ENCODE results near the gene ADH5.
A peak's percentile ranks its signal among the peaks of the same experiment; 100 is the strongest.
"Not testable (repeated sequence)": the region's sequence is repeated elsewhere in the genome, so short reads cannot be mapped to it uniquely, and the experiment has no call there.

ADH5 gene

DNA sequence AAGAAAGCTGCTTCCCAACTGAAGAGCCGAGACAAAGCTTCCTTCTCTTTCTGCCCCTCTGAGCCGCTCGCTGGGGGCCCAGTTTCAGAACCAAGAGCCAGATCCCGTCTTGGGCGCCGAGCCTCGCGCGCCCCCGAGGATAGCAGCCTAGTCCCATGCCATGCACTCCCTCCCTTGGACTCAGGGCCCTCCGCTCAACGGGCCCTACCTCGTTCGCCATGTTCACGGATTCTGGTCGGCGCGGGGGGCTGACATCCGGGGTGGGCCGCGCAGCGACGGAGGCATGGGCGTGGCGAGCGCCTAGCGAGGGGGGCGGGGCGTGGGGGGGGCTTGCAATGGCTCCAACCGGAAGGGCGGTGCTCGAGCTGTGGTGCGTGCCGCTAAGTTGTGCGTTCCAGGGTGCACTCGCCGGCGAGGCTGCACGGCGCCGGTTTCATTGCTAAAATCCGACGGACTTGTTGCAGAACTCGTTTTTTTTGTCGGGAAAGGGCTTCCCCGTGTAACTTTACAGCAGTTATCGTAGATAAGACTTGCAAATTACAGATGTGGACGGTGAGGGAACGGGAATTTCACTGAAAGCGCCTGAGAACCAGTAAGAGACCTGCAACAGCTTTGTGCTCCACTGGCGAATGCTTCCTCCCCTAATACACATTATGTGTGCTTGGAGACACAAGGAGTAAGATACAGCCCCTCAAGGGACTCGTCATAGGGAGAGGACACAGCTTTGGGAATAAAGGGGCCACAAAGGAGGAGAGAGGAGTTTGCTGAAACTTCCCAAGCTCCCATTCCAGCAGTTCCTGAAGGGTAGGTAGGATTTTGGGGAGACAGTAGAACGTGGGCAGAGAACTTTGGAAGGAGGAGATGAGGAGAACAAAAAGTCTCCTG, at the start of gene ADH5:
Gene ADH5, minus strand, starts transcription at position 308 of the 885 bp plus-strand sequence. Its CDS starts 88 bp downstream, at position 220.
- peak; percentile 87 for DNase-seq

DNA sequence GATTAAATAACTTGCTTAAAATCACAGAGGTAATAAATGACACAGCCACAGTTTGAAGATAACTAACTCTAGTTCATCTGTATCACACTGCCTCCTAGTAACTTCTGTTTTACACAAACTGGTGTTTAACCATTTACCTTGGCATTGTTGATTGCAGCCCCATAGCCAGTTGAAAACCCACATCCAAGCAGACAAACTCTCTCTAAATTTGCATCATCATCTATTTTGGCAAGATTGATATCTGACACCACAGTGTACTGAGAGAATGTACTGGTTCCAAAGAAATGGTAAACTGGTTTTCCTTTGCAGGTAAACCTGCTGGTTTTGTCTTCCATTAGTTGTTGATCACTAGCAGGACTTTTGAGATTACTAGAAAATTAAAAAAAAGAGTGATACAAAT, 47.7 kb upstream of the ADH5 start:
- no peak for DNase-seq

DNA sequence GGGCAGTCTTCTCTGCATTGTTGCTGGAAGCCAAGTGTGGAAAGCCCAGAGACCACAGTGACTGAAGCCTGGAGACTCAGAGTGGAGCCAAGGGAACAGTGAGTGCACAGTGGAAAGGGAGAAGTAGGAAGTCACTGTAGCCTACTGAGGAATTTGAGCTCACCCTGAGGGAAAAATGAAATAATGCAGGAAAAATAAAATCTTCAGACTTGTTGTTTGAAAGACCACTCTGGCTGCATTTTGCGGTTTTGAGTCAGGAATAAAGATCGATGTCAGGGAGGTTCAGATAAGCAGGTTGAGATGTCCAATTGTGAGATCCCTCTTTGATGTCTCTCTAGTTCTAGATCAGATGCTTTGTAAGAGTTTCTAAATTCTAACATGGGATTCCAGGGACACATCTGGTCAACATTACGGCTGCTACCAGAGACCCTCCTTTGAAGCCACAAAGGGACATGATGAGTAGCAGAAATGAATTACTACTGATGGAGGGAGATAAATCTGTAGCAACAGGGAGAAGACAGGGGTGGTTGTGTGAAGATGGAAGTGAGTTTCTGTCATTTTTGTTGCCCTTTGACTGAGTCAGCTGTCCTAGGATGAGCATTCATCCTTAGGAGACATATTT, 47.1 kb upstream of the ADH5 start:
- no peak for DNase-seq

DNA sequence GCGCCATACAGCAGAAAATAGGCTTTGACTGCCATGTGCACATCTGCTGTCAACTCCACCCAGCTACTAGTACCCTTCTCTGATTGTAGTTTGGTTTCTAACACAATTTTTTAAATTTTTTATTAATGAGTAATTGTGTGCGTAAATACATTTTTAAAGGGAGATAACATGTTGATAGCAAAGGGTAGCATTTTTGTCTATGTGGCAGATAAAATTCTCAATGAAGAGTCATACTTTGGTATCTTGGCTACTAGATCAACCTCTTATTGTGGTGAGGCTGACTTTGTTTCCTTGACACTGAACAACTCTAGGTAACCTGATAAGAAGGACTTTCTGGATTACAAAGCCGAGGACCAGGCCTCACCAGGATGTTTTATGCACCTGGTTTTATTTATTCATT, 46.0 kb upstream of the ADH5 start:
- DNase-seq, result no peak

- DNase-seq, result no peak
These were observed 42.8 kb upstream of the ADH5 start for GRCh38 chr4:99131378-99131777.

DNA sequence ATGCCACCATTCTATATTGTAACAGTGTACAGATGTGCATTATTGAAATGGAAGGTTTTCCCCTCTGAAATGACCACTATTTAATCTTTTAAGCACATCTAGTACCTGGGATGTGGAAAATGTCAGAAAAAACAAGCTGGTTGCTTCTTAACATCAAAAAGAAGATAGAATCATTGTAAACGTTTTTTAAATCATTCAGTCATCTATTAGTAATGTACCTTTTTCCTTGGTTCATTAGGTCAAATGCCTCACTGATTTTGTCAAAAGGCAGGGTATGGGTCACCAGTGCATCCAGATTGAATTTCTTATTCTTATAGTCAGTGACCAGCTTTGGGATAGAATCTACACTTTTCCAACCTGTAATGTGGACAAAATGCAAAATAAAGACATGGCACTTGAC, 37.8 kb upstream of the ADH5 start:
- DNase-seq, result no peak

DNA sequence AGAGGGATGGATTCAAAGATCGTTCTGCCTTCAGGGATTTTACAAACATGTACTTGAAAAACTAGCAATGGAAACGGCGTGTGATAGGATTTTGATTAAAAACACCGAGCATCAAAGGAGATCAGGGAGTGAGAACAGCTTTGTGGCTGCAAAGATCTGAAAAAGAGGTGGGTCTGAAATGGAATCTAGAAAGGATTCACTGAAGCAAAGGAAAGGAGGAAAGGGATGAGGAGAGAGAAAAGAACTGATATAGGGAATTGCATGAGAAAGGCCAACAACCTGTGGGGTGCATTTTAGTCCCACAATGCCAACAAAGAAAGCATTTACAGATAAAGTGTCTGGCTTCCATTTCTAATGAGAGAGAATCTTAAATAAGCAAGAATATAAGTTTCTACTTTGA, 32.4 kb upstream of the ADH5 start:
- no peak for DNase-seq

DNA sequence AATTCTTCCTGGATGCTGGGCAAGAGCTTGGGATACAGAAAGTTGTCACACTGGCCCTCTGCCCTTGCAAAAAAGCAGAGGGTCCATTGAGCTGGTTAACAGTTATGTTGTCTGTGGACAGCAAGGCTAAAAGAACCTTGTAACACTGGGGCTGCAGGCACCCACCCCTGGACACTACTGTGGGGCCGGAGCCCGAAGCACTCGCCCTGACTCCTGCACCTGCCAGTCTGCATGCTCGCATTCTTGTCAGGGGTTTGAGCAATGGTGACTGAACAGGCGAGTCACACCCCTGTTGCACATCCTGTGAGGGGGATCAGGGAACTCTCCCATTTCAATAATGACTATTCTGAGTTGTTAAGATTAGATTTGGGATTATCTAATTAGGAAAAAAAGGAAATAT, 31.9 kb upstream of the ADH5 start:
- no peak for DNase-seq

GRCh38 chr4:99117876-99118693, 29.5 kb upstream of the ADH5 start:
- peak; percentile 5 for DNase-seq

DNA sequence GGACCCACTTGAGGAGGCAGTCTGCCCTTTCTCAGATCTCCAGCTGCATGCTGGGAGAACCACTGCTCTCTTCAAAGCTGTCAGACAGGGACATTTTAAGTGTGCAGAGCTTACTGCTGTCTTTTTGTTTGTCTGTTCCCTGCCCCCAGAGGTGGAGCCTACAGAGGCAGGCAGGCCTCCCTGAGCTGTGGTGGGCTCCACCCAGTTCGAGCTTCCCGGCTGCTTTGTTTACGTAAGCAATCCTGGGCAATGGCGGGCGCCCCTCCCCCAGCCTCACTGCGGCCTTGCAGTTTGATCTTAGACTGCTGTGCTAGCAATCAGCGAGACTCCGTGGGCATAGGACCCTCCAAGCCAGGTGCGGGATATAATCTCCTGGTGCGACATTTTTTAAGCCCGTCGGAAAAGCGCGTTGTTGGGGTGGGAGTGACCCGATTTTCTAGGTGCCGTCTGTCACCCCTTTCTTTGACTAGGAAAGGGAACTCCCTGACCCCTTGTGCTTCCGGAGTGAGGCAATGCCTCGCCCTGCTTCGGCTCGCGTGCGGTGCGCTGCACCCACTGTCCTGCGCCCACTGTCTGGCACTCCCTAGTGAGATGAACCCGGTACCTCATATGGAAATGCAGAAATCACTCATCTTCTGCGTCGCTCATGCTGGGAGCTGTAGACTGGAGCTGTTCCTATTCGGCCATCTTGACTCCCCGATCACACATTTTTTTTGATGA, 28.7 kb upstream of the ADH5 start:
- DNase-seq, result not testable (repeated sequence)

DNA sequence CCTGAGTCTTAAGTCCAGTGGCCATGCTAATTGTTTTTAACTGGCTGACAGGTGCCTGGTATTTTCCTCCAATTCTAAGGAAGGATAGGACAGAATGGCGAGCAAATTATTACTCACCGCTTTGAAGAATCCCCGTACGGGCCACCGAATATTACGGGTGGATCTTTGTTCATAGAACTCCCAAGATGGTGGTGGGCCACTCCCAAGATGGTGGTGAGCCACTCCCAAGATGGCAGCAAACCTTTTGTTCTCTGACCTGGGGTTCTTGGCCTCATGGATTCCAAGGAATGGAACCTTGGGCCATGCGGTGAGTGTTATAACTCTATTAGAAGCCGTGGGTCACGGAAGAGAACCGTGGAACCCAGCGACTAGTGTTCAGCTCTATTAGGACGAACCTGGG, 20.7 kb upstream of the ADH5 start:
- DNase-seq, result not testable (repeated sequence)

DNA sequence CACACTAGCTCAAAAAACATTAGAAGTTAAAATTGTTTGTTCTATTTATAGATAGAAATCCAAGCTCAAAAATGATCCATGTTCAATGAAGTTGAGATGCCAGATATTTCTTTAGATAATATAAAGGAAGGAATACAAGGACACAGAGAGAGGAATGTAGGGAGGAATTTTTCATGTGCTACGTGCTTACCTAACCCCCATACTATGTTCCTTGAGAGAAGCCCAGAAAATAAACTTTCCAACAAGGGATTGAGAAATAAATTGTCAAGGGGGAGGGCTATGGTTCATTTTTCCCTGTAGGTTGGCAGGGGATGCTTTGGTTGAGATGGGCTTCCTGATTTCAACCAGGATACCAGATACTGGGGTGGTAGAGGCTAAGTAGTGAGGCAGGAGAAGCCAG, 15.6 kb upstream of the ADH5 start:
- no peak for DNase-seq

DNA sequence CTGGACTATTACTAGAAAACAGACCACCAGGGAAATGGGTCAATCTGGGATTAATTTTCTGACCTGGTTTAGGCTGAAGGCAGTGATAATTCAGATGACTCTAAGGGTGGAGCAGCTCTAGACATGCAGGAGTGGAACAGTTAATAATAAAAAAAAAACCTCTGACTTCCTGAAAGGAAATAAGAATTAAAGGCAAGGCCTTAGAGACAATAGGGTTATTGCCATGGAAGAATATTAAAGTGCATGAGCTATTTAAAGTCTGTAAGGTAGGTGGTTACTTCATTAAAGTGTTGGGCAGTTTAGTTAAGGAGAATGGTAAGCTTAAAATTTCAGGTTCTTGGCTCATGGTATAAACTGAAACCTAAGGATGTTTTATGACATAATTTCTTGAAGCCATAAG, 14.6 kb upstream of the ADH5 start:
- DNase-seq, result no peak

- DNase-seq, result no peak
These were observed 14.0 kb upstream of the ADH5 start for GRCh38 chr4:99102634-99103033.

DNA sequence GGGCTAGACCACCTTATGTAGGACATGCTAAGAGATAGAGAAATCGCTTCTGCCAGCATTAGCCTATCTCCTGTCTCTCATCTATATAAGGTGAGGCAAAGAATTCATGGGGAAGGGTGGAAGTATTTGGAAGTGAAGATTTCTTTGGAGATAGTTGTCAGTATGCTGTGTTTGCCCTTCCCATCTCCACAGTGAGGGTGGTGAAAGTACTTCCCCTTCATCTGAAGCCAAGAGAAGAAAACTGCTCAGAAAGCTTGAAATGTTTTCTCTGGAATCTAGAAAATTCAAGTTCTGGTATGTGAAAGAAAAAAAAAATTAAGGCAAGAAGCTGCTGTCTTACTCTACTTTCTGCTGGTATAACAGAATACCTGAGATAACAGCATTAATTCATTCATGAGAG, 12.3 kb upstream of the ADH5 start:
- no peak for DNase-seq

DNA sequence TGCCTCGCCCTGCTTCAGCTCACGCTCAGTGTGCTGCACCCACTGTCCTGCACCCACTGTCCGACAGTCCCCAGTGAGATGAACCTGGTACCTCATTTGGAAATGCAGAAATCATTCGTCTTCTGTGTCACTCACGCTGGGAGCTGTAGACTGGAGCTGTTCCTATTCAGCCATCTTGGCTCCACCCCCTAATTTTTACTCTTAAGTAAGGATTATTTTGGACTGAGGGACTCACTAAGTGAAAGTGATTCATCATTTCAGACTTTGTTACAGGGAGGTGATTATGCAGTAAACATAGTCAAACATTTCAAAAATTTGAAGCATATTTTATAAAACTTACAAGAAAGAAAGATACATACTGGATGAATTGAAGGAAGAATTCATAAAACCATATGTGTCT, 11.2 kb upstream of the ADH5 start:
- not testable (repeated sequence) for DNase-seq

- no peak for DNase-seq
These were observed 10.7 kb upstream of the ADH5 start for GRCh38 chr4:99099311-99099710.

GRCh38 chr4:99091841-99092240, 3.3 kb upstream of the ADH5 start:
- not testable (repeated sequence) for DNase-seq

DNA sequence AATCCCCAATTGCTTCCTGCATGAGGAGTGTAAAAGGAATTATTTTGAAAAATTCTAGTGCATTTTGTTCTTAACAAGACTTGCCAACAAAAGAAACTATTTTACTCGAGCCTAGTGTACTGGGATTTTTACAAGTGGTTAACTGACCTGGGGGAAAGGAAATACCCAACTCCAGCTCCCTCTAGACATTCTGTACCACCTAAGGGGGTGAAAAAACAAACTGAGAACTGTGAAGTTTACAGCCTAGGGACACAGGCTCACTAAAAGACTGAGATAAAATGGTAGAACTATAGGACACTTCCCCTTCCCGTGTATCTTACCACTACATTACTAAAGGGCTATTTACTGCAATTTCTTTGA, 2.6 kb upstream of the ADH5 start:
- DNase-seq, result no peak

- no peak for DNase-seq
These were observed 2.1 kb upstream of the ADH5 start for GRCh38 chr4:99090481-99091215.

DNA sequence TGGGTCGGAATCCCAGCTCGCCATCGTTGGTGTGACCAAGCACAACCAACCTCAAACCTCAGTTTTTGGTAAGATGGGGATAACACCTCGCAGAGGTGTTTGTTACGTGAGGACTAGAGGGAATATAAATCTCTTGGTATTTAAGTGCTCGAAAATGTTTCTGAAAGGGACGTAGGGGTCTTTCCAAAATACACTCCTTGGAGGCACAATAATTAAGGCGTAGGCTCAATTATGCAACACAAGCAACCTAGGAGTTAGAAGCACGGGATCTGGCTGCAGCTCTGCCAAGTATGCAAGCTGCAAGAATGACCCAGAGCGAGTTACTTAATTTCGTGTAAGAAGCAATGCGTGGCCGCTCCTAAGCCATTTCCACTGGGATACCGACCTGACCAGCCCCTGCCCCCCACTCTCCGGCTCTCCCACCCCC, 552 bp downstream of the ADH5 start:
- DNase-seq, result peak; percentile 17

DNA sequence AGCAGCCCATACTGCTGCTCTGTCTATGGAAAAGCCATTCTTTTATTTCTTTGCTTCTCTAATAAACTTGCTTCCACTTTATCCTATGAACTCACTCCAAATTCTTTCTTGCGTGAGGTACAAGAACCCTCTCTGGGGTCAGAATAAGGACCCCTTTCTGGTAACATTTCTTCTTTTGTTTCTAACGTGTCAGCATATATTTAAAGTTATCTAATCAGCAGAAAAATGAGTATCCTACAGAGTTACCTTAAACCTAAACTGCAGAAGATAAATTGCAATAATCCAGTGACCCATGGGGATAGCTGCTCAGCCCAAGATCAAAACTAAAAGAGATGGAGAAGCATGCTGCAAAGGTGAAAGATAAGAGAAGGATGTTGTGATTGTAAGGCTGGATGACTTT, 4.0 kb downstream of the ADH5 start:
- DNase-seq, result no peak

Data from CD4-positive, alpha-beta T cell treated with Interleukin-12 subunit alpha and Interleukin-12 subunit beta, for 1 hour (primary cell).